H1 (cell line): ENCODE results near the gene DISP1. TPM values are rescaled to one million over a fixed set of nuclear protein-coding genes. Genes with fewer than 3 reads are reported as not detected.

Source experiments
- CTCF ChIA-PET: fragments of 300-600 bp; sonication (Branson Sonifier 250); formaldehyde crosslinking; loops from one replicate; lab custom pipeline; 2021; ENCODE audit not compliant: partially characterized antibody; lab: Charles Lee
- POLR2A ChIA-PET: fragments of 300-600 bp; sonication (Branson Sonifier 250); formaldehyde crosslinking; loops from one replicate; lab custom pipeline; 2021; ENCODE audit warnings: inconsistent platforms; ENCODE audit not compliant: partially characterized antibody; lab: Charles Lee
- DNase-seq, 2 experiments: peaks; one replicate each; pipeline versions ENCODE4 v3.0.0 to v3.0.0-alpha.2; 2010 to 2022; ENCODE audit warnings: low spot score in 2 of 2, low read depth in 1 of 2, mixed read lengths in 1 of 2
- FAIRE-seq: peaks from 2 replicates; lab custom pipeline; 2011; peaks lifted over from hg19 to GRCh38; lab: Jason Lieb, UNC
- H2AFZ ChIP-seq: 2 replicates; pipeline ENCODE4 v1.8.1; 2012; ENCODE audit warnings: low read length, inconsistent platforms
- H2AK5ac ChIP-seq: 2 replicates; pipeline ENCODE4 v1.6.1; 2013; ENCODE audit warnings: low read depth, low read length
- H2BK120ac ChIP-seq: replicated peaks from 2 replicates; pipeline ENCODE3; 2013; ENCODE audit warnings: low read depth, low read length, inconsistent platforms
- H2BK12ac ChIP-seq: 2 replicates; pipeline ENCODE4 v1.6.1; 2013; ENCODE audit warnings: low read depth, low read length
- H2BK15ac ChIP-seq: 2 replicates; pipeline ENCODE4 v1.6.1; 2013; ENCODE audit warnings: low read length
- H2BK20ac ChIP-seq: 2 replicates; pipeline ENCODE4 v1.6.1; 2013; ENCODE audit warnings: low read length
- H2BK5ac ChIP-seq: 2 replicates; pipeline ENCODE4 v1.6.1; 2013; ENCODE audit warnings: low read depth, low read length
- H3K14ac ChIP-seq: 2 replicates; pipeline ENCODE4 v1.6.1; 2013; ENCODE audit warnings: inconsistent platforms; ENCODE audit not compliant: insufficient read length
- H3K18ac ChIP-seq: 2 replicates; pipeline ENCODE4 v1.6.1; 2013; ENCODE audit warnings: low read length; ENCODE audit errors: extremely low read depth
- H3K23ac ChIP-seq: 2 replicates; pipeline ENCODE4 v1.6.1; 2013; ENCODE audit warnings: inconsistent platforms; ENCODE audit not compliant: insufficient read length
- H3K23me2 ChIP-seq: 2 replicates; pipeline ENCODE4 v1.6.1; 2013; ENCODE audit warnings: low read depth, low read length
- H3K27ac ChIP-seq: 2 replicates; pipeline ENCODE4 v1.6.1; 2011; ENCODE audit warnings: low read depth, low read length, inconsistent platforms
- H3K27me3 ChIP-seq, 4 experiments: replicated peaks in 1 of 4; 1 replicate in 1 of 4; 2 replicates in 3 of 4; pipeline versions ENCODE4 v1.6.1 to v1.8.1; 2011 to 2013; ENCODE audit warnings: low read length in 3 of 4, mild to moderate bottlenecking in 3 of 4, inconsistent platforms in 2 of 4, mixed read lengths in 2 of 4, moderate library complexity in 1 of 4; ENCODE audit not compliant: control insufficient read depth in 3 of 4, insufficient read depth in 3 of 4; ENCODE audit errors: extremely low read depth in 1 of 4
- H3K36me3 ChIP-seq, 4 experiments: 2 replicates each; pipeline versions ENCODE4 v1.6.1 to v1.8.1; 2011 to 2013; ENCODE audit warnings: mild to moderate bottlenecking in 4 of 4, low read length in 3 of 4, moderate library complexity in 2 of 4, control low read depth in 1 of 4, inconsistent platforms in 1 of 4; ENCODE audit not compliant: insufficient read depth in 4 of 4, control insufficient read depth in 2 of 4
- H3K4ac ChIP-seq: replicated peaks from 2 replicates; pipeline ENCODE3; 2013; ENCODE audit warnings: low read length, low read depth, mixed read lengths, inconsistent platforms; ENCODE audit not compliant: insufficient read length
- H3K4me1 ChIP-seq, 4 experiments: replicated peaks in 1 of 4; 1 replicate in 1 of 4; 2 replicates in 3 of 4; pipeline versions ENCODE4 v1.6.1 to v1.8.1; 2011 to 2013; ENCODE audit warnings: low read length in 3 of 4, inconsistent platforms in 2 of 4, mixed read lengths in 1 of 4; ENCODE audit not compliant: insufficient read depth in 4 of 4, control insufficient read depth in 3 of 4
- H3K4me2 ChIP-seq, 2 experiments: 2 replicates each; pipeline versions ENCODE4 v1.6.1 to v1.8.1; 2011 to 2013; ENCODE audit warnings: low read depth in 2 of 2, low read length in 2 of 2, control low read depth in 1 of 2, inconsistent platforms in 1 of 2, mild to moderate bottlenecking in 1 of 2; ENCODE audit not compliant: insufficient read depth in 1 of 2
- H3K4me3 ChIP-seq, 4 experiments: fragments of 200-600, 300-600 bp in 1 of 4; sonication (generic), shearing (Covaris generic), sonication (Bioruptor Twin) in 1 of 4; 2 replicates each; pipeline versions ENCODE4 v1.5.1 to v1.8.1; 2011 to 2016; ENCODE audit warnings: low read length in 4 of 4, low read depth in 3 of 4, control low read depth in 2 of 4, inconsistent platforms in 2 of 4, mild to moderate bottlenecking in 2 of 4, mixed read lengths in 1 of 4, moderate library complexity in 1 of 4; ENCODE audit not compliant: insufficient read depth in 2 of 4; ENCODE audit errors: extremely low read depth in 1 of 4
- H3K56ac ChIP-seq: replicated peaks from 2 replicates; pipeline ENCODE3; 2013; ENCODE audit warnings: low read depth, mild to moderate bottlenecking, mixed read lengths, low read length, inconsistent platforms; ENCODE audit not compliant: insufficient read length
- H3K79me1 ChIP-seq: 2 replicates; pipeline ENCODE4 v1.6.1; 2013; ENCODE audit warnings: low read depth, low read length, control low read depth
- H3K79me2 ChIP-seq, 2 experiments: 2 replicates each; pipeline versions ENCODE4 v1.6.1 to v1.8.1; 2012 to 2013; ENCODE audit warnings: low read length in 2 of 2, mild to moderate bottlenecking in 2 of 2, inconsistent platforms in 1 of 2; ENCODE audit not compliant: insufficient read depth in 2 of 2, control insufficient read depth in 1 of 2
- H3K9ac ChIP-seq, 4 experiments: replicated peaks in 1 of 4; 1 replicate in 1 of 4; 2 replicates in 3 of 4; pipeline versions ENCODE4 v1.6.1 to v1.8.1; 2011 to 2013; ENCODE audit warnings: low read depth in 3 of 4, low read length in 3 of 4, control low read depth in 2 of 4, mild to moderate bottlenecking in 2 of 4, moderate library complexity in 2 of 4, inconsistent platforms in 1 of 4; ENCODE audit errors: extremely low read depth in 1 of 4
- H3K9me3 ChIP-seq, 2 experiments: 2 replicates each; pipeline versions ENCODE4 v1.6.1 to v1.8.1; 2012 to 2013; ENCODE audit warnings: mild to moderate bottlenecking in 2 of 2, moderate library complexity in 2 of 2, control low read depth in 1 of 2, inconsistent platforms in 1 of 2, low read depth in 1 of 2, low read length in 1 of 2, mixed read lengths in 1 of 2; ENCODE audit not compliant: insufficient read depth in 2 of 2
- H4K20me1 ChIP-seq, 2 experiments: replicated peaks in 1 of 2; 2 replicates each; pipeline versions ENCODE3 to v1.8.1; 2011 to 2013; ENCODE audit warnings: inconsistent platforms in 2 of 2, low read length in 2 of 2, mild to moderate bottlenecking in 1 of 2; ENCODE audit not compliant: insufficient read depth in 2 of 2, control insufficient read depth in 1 of 2
- H4K5ac ChIP-seq: 2 replicates; pipeline ENCODE4 v1.6.1; 2013; ENCODE audit warnings: low read length, low read depth, mixed read lengths, inconsistent platforms; ENCODE audit not compliant: insufficient read length
- H4K8ac ChIP-seq: 2 replicates; pipeline ENCODE4 v1.8.0; 2013; ENCODE audit warnings: mild to moderate bottlenecking, moderate library complexity, low read length, inconsistent platforms; ENCODE audit not compliant: insufficient read depth; ENCODE audit errors: extremely low read depth
- H4K91ac ChIP-seq: replicated peaks from 2 replicates; pipeline ENCODE3; 2013; ENCODE audit warnings: low read length, mixed read lengths, inconsistent platforms; ENCODE audit not compliant: insufficient read length
- E2F6 ChIP-seq: IDR thresholded peaks from 2 replicates; pipeline ENCODE4 v1.6.1; 2012; ENCODE audit warnings: inconsistent platforms
- GTF2F1 ChIP-seq: IDR thresholded peaks from 2 replicates; pipeline ENCODE4 v1.6.1; 2012; ENCODE audit warnings: low read depth, low read length, improper control_type of control experiment, borderline replicate concordance
- KDM1A ChIP-seq: fragments of 200-600, 300-600 bp; sonication (generic); IDR thresholded peaks from 2 replicates; pipeline ENCODE4 v1.7.1; 2016; ENCODE audit warnings: mild to moderate bottlenecking, low read length, borderline replicate concordance
- POLR2AphosphoS5 ChIP-seq: IDR thresholded peaks from 2 replicates; pipeline ENCODE4 v1.6.1; 2011; ENCODE audit warnings: low read depth, low read length
- POU5F1 ChIP-seq: IDR thresholded peaks from 2 replicates; pipeline ENCODE4 v1.6.1; 2011; ENCODE audit warnings: low read depth, mild to moderate bottlenecking, low read length, moderate library complexity
- RNF2 ChIP-seq: fragments of 200-900, 300-1000 bp; sonication (generic); IDR thresholded peaks from 2 replicates; pipeline ENCODE4 v1.7.1; 2016; ENCODE audit warnings: borderline replicate concordance, low read depth, mild to moderate bottlenecking, antibody characterized with exemption, low read length; ENCODE audit not compliant: poor library complexity, severe bottlenecking; ENCODE audit errors: missing control alignments
- SAP30 ChIP-seq: fragments of 300-600 bp; sonication (generic); IDR thresholded peaks from 2 replicates; pipeline ENCODE4 v1.7.1; 2012; ENCODE audit warnings: low read length, moderate library complexity, mild to moderate bottlenecking, inconsistent platforms; ENCODE audit not compliant: insufficient read depth, insufficient replicate concordance
- SIX5 ChIP-seq: IDR thresholded peaks from 2 replicates; pipeline ENCODE4 v1.6.1; 2011; ENCODE audit warnings: mild to moderate bottlenecking, low read depth, low read length
- SP2 ChIP-seq: IDR thresholded peaks from 2 replicates; pipeline ENCODE4 v1.6.1; 2012; ENCODE audit warnings: mild to moderate bottlenecking, low read length, inconsistent platforms
- SRF ChIP-seq: IDR thresholded peaks from 2 replicates; pipeline ENCODE4 v1.6.1; 2011; ENCODE audit warnings: mild to moderate bottlenecking, low read depth, low read length, moderate library complexity
- SUZ12 ChIP-seq: fragments of 200-600 bp; sonication (generic); IDR thresholded peaks from 2 replicates; pipeline ENCODE4 v1.6.1; 2012; ENCODE audit warnings: mild to moderate bottlenecking, inconsistent platforms, low read length, moderate library complexity, mixed read lengths
- TAF7 ChIP-seq: optimal IDR thresholded peaks from 2 replicates; pipeline ENCODE3; 2011; ENCODE audit warnings: low read depth, mild to moderate bottlenecking, inconsistent platforms, low read length, moderate library complexity, borderline replicate concordance
- polyA plus RNA-seq, 7 experiments: library from polyadenylated mRNA; depleted of rRNA in 3 of 7; stranded (reverse) in 5 of 7; unstranded in 2 of 7; fragments of >200 nt in 5 of 7; fragments of 200-250 nt in 2 of 7; gene quantifications; 1 replicate in 5 of 7; 2 replicates in 1 of 7; 4 replicates in 1 of 7; pipeline versions ENCODE4 v1.2.1 to v1.2.3, GENCODE V29; 2011 to 2013; ENCODE audit warnings: missing spikeins in 2 of 7, mixed read lengths in 2 of 7
- total RNA-seq: library from RNA; stranded (reverse); fragmentation: NEBNext Ultra II Directional; extraction: Animal tissue kit (Norgen Biotek cat#: 25700); gene quantifications from 2 replicates; pipeline ENCODE4 v1.2.1, GENCODE V29; 2021
- TF ChIP-seq, protein P1 (sequence below): IDR thresholded peaks from 2 replicates; pipeline ENCODE4 v1.6.1; 2012; ENCODE audit warnings: inconsistent platforms

DISP1 gene
- total and polyA plus RNA-seq, 2 of the 8 experiments (the other 6 are each of a cell fraction or from before 2014, with no cell fraction given), result 4.1 to 6.1 TPM

GRCh38 chr1:222768592-222768991 lies 46.2 kb upstream of the DISP1 start:
- no peak for TF ChIP-seq GTF2F1
- TF ChIP-seq, protein P1, sequence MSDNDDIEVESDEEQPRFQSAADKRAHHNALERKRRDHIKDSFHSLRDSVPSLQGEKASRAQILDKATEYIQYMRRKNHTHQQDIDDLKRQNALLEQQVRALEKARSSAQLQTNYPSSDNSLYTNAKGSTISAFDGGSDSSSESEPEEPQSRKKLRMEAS, result no peak
- TF ChIP-seq E2F6, result no peak
- no peak for TF ChIP-seq RNF2
- TF ChIP-seq SIX5, result no peak
- no peak for TF ChIP-seq SUZ12
- TF ChIP-seq SRF, result no peak
- no peak for TF ChIP-seq POU5F1
- no peak for TF ChIP-seq TAF7
- no peak for TF ChIP-seq KDM1A
- TF ChIP-seq SP2, result no peak
- no peak for TF ChIP-seq SAP30
- TF ChIP-seq POLR2AphosphoS5, result no peak
- TF ChIP-seq, all 59 proteins: peak for 0
- ChIA-PET POLR2A (no interaction called here), CTCF (interaction anchor here (0.6 to 2.6 kb wide), 11 partner anchors 10 to 367 kb away, joined by 3 to 17 read pairs (median 3); no protein-coding TSS in a partner anchor)
- Histone ChIP-seq H3K79me2 (no peaks in the 10 kb centered on the region), H3K4ac (no peak overlapping the region), H2AK5ac (no peak overlapping the region), H4K8ac (no peak overlapping the region), H3K27me3 (no peaks in the 10 kb centered on the region), H3K4me1 (no peaks in the 10 kb centered on the region), H2BK15ac (no peak overlapping the region), H2AFZ (no peak overlapping the region), H3K4me3 (no peak overlapping the region), H2BK5ac (no peak overlapping the region), H4K5ac (no peak overlapping the region), H3K9me3 (peaks cover 15 to 21% of the 10 kb centered on the region in 2 experiments), H2BK20ac (no peak overlapping the region), H4K20me1 (no peaks in the 10 kb centered on the region), H3K23ac (no peak overlapping the region), H2BK12ac (no peak overlapping the region), H3K23me2 (no peaks in the 10 kb centered on the region; the same call in 1 of the 2 replicates), H4K91ac (no peak overlapping the region), H3K14ac (no peak overlapping the region), H3K79me1 (no peaks in the 10 kb centered on the region), H3K18ac (no peak overlapping the region), H2BK120ac (no peak overlapping the region), H3K9ac (no peak overlapping the region), H3K4me2 (no peak overlapping the region), H3K36me3 (no peaks in the 10 kb centered on the region), H3K56ac (no peak overlapping the region), H3K27ac (no peak overlapping the region)
- DNase-seq (no peak), FAIRE-seq (no peak)
